OCI-LY3 (cell line): ENCODE data around the gene POU6F2.

Experiments
- H2AFZ ChIP-seq: fragments of 200-600, 300-600 bp; shearing (Covaris generic); 2 replicates; pipeline ENCODE4 v1.6.0; 2014; ENCODE audit warnings: antibody characterized with exemption, low read depth, low read length
- H3K27ac ChIP-seq: fragments of 200-600, 300-600 bp; sonication (generic); 2 replicates; pipeline ENCODE4 v1.5.1; 2014; ENCODE audit warnings: mild to moderate bottlenecking, low read length, moderate library complexity, mixed read lengths
- H3K27me3 ChIP-seq: fragments of 200-600, 300-600 bp; sonication (generic); 2 replicates; pipeline ENCODE4 v1.6.1; 2014; ENCODE audit warnings: low read depth, low read length, mixed read lengths
- H3K36me3 ChIP-seq: fragments of 200-600, 300-600 bp; sonication (generic); replicated peaks from 2 replicates; pipeline ENCODE3; 2014; ENCODE audit warnings: low read depth, low read length, mixed read lengths
- H3K4me1 ChIP-seq: fragments of 300-600, 200-600 bp; sonication (generic); 2 replicates; pipeline ENCODE4 v1.6.1; 2014; ENCODE audit warnings: low read length, mixed read lengths
- H3K4me2 ChIP-seq: fragments of 200-600, 300-600 bp; sonication (generic); 2 replicates; pipeline ENCODE4 v1.6.1; 2014; ENCODE audit warnings: low read length, mixed read lengths
- H3K4me3 ChIP-seq: fragments of 300-600, 200-600 bp; sonication (generic); 2 replicates; pipeline ENCODE4 v1.5.1; 2014; ENCODE audit warnings: antibody characterized with exemption, mild to moderate bottlenecking, low read length, moderate library complexity
- H3K79me2 ChIP-seq: fragments of 300-600, 200-600 bp; shearing (Covaris generic); 2 replicates; pipeline ENCODE4 v1.6.1; 2014; ENCODE audit warnings: mild to moderate bottlenecking, low read length, mixed read lengths
- H3K9ac ChIP-seq: fragments of 300-600, 200-600 bp; shearing (Covaris generic); 2 replicates; pipeline ENCODE4 v1.6.0; 2014; ENCODE audit warnings: mild to moderate bottlenecking, low read length, moderate library complexity
- H3K9me3 ChIP-seq: fragments of 200-600, 300-600 bp; shearing (Covaris generic); 2 replicates; pipeline ENCODE4 v1.6.1; 2014; ENCODE audit warnings: low read length, mixed read lengths; ENCODE audit not compliant: insufficient read depth
- H4K20me1 ChIP-seq: fragments of 200-600, 300-600 bp; sonication (generic); 2 replicates; pipeline ENCODE4 v1.6.1; 2016; ENCODE audit warnings: low read length, mixed read lengths; ENCODE audit not compliant: insufficient read depth
- CTCF ChIP-seq: fragments of 200-600, 300-600 bp; sonication (generic); IDR thresholded peaks from 2 replicates; pipeline ENCODE4 v1.5.1; 2014; ENCODE audit warnings: antibody characterized with exemption, low read length, low read depth
- EZH2phosphoT487 ChIP-seq: fragments of 200-600 bp; shearing (Covaris generic); IDR thresholded peaks from 2 replicates; pipeline ENCODE4 v1.6.1; 2018; ENCODE audit warnings: antibody characterized with exemption, mixed run types, low read depth

The POU6F2 gene

GRCh38 chr7:38992203-38992602 is 14.5 kb downstream of the POU6F2 start:
- Histone ChIP-seq H3K4me2 (no peak overlapping the region), H3K9ac (no peak overlapping the region), H4K20me1 (no peaks in the 10 kb centered on the region), H3K27ac (no peak overlapping the region), H3K27me3 (peaks cover 40% of the 10 kb centered on the region), H3K79me2 (no peaks in the 10 kb centered on the region), H3K9me3 (no peaks in the 10 kb centered on the region), H3K36me3 (no peaks in the 10 kb centered on the region), H3K4me1 (no peaks in the 10 kb centered on the region), H2AFZ (no peak overlapping the region), H3K4me3 (no peak overlapping the region)
- TF ChIP-seq CTCF (no peak), EZH2phosphoT487 (no peak)

- H3K27me3 ChIP-seq: peaks cover 5% of the 10 kb centered on the region; the same call in 1 of the 2 replicates
- H3K4me3 ChIP-seq: no peak overlapping the region
- no peak overlapping the region for H3K4me2 ChIP-seq
- TF ChIP-seq CTCF (no peak), EZH2phosphoT487 (no peak)
- no peaks in the 10 kb centered on the region for H3K4me1 ChIP-seq
- H3K79me2 ChIP-seq: no peaks in the 10 kb centered on the region
- no peak overlapping the region for H3K27ac ChIP-seq
- no peak overlapping the region for H3K9ac ChIP-seq
- no peak overlapping the region for H2AFZ ChIP-seq
- no peaks in the 10 kb centered on the region for H4K20me1 ChIP-seq
- no peaks in the 10 kb centered on the region for H3K36me3 ChIP-seq
- H3K9me3 ChIP-seq: no peaks in the 10 kb centered on the region
Measured at GRCh38 chr7:39001595-39001994, 23.9 kb downstream of the POU6F2 start.

GRCh38 chr7:39002755-39003154 is 25.0 kb downstream of the POU6F2 start:
- Histone ChIP-seq H3K4me3 (no peak overlapping the region), H3K4me2 (no peak overlapping the region), H2AFZ (no peak overlapping the region), H4K20me1 (no peaks in the 10 kb centered on the region), H3K9me3 (no peaks in the 10 kb centered on the region), H3K36me3 (no peaks in the 10 kb centered on the region), H3K9ac (no peak overlapping the region), H3K79me2 (no peaks in the 10 kb centered on the region), H3K27me3 (no peaks in the 10 kb centered on the region), H3K27ac (no peak overlapping the region), H3K4me1 (no peaks in the 10 kb centered on the region)
- TF ChIP-seq EZH2phosphoT487 (no peak), CTCF (no peak)

- no peak overlapping the region for H3K4me2 ChIP-seq
- no peak overlapping the region for H3K4me3 ChIP-seq
- no peak overlapping the region for H3K27ac ChIP-seq
- H4K20me1 ChIP-seq: no peaks in the 10 kb centered on the region
- no peaks in the 10 kb centered on the region for H3K4me1 ChIP-seq
- no peak overlapping the region for H2AFZ ChIP-seq
- H3K36me3 ChIP-seq: no peaks in the 10 kb centered on the region
- no peaks in the 10 kb centered on the region for H3K9me3 ChIP-seq
- no peaks in the 10 kb centered on the region for H3K27me3 ChIP-seq
- no peak overlapping the region for H3K9ac ChIP-seq
- TF ChIP-seq EZH2phosphoT487: no peak
- TF ChIP-seq CTCF: no peak
- H3K79me2 ChIP-seq: no peaks in the 10 kb centered on the region
Measured at GRCh38 chr7:39005036-39005435, 27.3 kb downstream of the POU6F2 start.
